CD4-positive, alpha-beta T cell treated with Interleukin-4 for 4 hours (primary cell): ENCODE data around the gene YLPM1.

Experiments
- DNase-seq: peaks from one replicate; pipeline ENCODE4 v3.0.0-alpha.2; 2020

The YLPM1 gene

GRCh38 chr14:74793506-74794155 lies 30.5 kb downstream of the YLPM1 start:
- DNase-seq, result no peak

- no peak for DNase-seq
Measured at GRCh38 chr14:74794947-74795346, 31.8 kb downstream of the YLPM1 start.

GRCh38 chr14:74799765-74800164 lies 36.6 kb downstream of the YLPM1 start:
- no peak for DNase-seq

DNA sequence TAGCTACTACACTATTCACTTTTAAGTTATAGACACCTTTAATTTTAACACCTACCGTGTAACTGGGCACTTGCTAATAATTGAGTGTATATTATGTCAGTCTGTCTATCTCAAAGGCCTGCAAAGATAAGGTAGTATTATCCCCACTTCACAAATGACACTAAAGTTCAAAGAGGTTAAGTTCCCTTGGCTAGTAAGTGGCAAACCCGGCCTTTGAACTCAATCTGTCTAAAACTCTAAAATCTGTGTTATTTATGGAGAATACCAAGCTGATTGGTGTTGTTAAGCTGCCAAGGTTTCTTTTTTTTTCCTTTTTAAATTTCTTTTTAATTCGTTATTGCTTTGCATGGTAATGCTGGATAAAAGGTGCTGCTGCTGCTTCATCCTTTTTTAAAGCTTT lies 37.7 kb downstream of the YLPM1 start:
- no peak for DNase-seq

DNA sequence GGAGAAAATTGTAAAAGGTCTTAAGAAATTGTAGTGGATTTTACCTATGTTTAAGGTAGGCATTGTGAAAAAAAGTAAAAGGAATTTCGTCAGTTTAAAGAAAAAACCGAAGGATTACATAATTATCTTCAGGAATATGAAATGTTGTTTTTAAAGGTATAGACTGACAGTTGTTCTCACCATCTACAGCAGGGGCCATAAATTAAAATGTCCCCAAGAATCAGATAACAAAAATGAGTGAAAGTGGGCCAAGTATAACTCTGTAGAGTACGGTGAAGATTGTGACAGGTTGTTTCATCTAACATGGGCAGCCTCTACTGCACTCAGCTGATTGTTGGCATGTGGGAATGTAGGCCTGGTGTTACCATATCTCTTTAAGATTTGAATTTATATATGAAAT lies 38.3 kb downstream of the YLPM1 start:
- DNase-seq, result no peak

DNA sequence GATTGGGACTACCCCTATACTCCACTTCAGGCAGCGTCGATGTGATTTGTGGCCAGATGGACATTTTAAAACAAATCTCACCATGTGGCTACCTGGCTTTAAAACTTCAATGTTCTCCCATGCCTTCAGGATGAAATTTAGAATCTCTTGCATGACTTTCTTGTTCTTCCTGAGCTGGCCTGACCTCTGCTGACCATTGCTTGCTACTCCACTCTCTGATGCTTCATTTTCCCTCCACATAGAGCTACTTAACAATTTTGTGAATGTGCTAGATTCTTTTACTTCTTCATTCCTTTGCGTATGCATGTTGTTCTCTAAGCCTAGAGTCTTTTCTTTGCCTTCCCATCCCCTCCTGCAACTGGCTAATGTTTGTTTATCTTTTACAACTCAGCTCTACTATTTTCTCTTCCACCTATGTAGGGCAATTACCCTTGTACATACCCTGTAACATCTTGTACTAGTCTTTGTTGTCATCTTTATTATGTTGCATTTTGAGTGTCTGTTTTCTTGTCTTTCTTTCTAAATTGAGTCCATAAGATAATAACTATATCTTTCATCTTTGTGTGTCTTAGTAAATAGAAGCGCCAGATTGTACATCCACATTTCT lies 41.2 kb downstream of the YLPM1 start:
- DNase-seq, result no peak

- DNase-seq, result no peak
Measured at GRCh38 chr14:74807853-74808545, 44.9 kb downstream of the YLPM1 start.

DNA sequence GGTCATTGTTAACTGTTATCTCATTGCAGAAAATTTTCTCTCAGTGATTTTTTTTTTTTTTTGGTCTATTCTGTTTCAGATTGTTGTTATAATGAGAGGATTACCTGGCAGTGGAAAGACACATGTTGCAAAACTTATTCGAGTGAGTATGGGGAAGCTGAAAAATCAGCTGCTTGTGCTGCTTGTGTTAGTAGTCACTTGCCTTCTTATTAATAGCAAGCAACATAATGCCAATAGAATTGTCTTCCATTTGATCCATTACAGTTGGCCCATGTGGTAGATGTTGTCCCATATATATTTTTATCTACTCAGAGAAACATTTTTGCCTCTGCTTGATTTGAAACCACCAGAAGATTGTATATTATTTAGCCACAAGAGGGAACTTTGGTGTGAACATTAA lies 53.0 kb downstream of the YLPM1 start:
- DNase-seq, result no peak

GRCh38 chr14:74820288-74820687 lies 57.2 kb downstream of the YLPM1 start:
- DNase-seq, result no peak

DNA sequence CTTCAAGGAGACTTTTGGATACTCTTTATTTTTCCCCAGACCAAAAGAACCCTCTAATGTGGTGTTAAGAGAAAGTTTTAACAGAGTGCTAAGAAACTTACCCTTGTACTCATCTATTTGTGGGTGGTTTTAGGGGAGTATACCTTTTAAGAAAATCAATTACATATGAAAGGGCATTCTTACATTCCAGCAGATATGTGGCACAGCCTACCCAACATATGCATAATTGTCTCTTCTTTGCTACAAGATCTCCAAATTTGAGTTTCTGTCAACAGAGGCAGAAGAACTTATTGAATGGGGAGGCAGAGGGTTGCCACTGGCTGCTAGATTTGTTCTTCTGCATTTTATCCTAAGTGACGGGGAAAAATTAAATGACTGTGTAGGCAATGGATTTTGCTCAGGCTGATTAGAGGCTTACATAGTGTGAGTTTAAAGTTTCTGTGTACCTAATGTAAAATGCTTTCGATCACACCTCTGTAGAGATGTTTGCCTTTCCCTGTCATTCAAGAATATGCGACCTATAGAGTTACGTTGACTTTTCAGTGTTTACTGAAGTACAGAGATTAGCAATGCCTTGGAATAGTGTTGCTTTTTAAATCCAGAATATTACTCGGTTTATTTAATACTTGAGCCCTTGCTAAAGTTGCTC lies 58.3 kb downstream of the YLPM1 start:
- no peak for DNase-seq

DNA sequence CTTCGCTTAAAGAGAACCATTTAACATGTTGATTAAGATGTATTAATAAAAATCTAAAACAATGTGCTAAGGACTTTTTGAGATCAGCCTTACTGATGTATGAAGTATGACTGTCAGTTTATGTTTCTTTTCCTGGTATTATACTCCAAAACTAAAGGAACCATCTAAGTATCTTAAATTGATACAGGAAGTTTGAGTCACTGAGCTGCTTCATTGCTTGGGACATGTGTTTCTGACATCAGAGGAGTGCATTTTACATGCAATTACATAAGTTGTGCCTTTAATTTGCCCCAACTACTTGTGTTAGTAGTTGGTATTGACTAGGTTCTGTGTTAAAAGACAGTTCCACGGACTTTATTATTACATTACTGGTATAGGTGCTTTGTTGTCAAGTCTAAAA lies 61.9 kb downstream of the YLPM1 start:
- no peak for DNase-seq

GRCh38 chr14:74826574-74826973 lies 63.5 kb downstream of the YLPM1 start:
- DNase-seq, result no peak

DNA sequence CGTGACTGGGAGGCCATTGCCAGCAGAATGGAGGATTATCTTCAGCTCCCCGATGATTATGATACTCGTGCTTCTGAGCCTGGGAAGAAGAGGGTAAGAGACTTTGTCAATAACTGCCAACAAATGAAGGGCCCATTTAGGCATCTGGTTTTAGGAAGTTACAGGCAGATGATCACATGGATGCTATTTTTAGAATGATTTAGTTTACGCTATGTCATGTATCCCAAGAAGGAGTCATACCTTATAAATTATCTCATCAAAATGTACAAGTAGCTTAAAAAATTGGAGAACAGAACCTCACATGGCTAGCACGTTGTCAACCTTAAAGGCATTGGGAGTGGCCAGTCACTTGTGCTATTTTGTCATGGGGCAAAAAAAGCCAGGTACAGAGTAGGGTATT lies 66.1 kb downstream of the YLPM1 start:
- no peak for DNase-seq

GRCh38 chr14:74832849-74833248 lies 69.7 kb downstream of the YLPM1 start:
- DNase-seq, result no peak

- DNase-seq, result no peak
Measured at GRCh38 chr14:74834692-74835392, 71.7 kb downstream of the YLPM1 start.

- DNase-seq, result no peak
Measured at GRCh38 chr14:74835645-74836250, 72.6 kb downstream of the YLPM1 start.

DNA sequence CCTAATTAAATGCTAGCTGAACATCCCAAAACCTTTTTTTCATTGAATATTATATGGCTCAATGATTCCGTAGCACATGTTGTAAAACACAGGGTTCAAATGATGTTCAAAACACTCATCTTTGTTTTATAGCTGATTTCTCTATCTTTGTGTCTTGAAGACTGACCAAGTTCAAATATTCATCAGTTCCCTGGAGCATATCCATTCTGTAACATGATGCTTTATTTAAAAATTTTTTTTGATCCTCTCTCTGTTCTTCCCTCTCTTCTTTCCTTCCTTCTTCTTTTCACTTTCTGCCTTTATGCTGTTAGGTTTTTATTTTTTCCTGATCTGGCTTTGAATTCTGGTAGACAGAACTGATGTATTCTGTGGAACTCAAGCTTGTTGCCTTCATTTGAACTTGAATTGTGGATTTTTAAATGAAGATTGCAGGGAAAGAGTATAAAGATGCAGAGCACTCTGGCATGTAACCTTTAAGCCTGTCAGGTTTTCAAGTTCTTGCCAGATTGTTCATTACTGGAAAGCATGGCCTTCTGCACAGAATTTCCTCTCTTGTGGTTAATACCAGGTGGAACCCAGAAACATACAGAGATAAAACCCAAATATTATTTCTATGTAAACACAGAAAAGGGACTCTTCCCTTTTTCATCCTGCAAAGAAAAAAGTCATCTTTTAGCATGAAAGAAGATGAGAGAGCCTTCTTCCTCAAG lies 73.3 kb downstream of the YLPM1 start:
- DNase-seq, result peak; percentile 14

DNA sequence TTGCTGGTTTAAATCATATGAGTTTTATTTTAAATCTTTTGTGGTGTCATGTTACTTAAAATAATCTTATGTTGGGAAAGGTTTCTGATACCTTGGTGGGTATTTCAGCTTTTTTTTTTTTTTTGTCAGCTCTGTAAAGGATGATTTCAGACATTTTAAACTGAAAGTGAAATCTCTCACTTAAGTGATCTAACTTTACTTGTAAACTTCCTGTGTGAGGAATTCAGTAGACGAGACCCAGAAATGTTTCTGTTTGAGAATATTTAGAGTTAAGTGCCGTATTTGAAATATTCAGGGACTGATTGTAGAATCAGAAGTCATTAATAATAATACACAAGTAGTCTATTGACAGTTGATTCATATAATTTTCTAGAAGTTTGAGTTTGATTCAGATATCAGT lies 75.0 kb downstream of the YLPM1 start:
- peak; percentile 55 for DNase-seq

GRCh38 chr14:74840603-74841030 lies 77.5 kb downstream of the YLPM1 start:
- DNase-seq, result no peak

GRCh38 chr14:74841230-74842207 lies 78.4 kb downstream of the YLPM1 start:
- DNase-seq, result peak; percentile 46

DNA sequence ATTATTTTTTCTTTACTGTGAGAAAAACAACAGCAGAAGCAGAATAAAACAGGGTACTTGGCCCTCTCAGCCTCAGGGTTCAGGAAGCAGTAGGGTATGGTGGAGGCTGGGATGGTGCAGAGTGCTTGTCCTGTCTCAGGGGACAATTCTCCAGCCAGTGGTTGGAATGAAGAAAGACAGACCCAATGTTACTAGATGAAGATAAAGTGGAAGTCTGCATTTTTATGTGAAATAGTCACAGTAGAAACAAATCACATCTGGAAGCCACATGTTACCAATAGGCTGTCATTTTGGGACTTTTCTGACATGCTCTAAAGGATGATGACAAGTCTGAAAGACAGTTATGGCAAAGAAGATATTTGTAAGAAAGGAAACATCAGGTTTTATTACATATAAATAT lies 80.5 kb downstream of the YLPM1 start:
- DNase-seq, result no peak
